Thymus (tissue), 11 donors: Measurements from ENCODE around the gene KCNG1. TPM values are rescaled to one million over a fixed set of nuclear protein-coding genes. Genes with fewer than 3 reads are reported as not detected.

Experiments
- DNase-seq, 9 donors: peaks; one replicate each; pipeline ENCODE4 v3.0.0-alpha.2; 2013; ENCODE audit warnings: low spot score in 9 of 9, low read depth in 6 of 9, missing footprints in 1 of 9
- H3K27ac ChIP-seq, 2 donors: one replicate each; pipeline ENCODE4 v1.5.1; 2013; ENCODE audit warnings: control low read depth in 1 of 2, low read depth in 1 of 2, low read length in 1 of 2, mild to moderate bottlenecking in 1 of 2, moderate library complexity in 1 of 2
- H3K27me3 ChIP-seq, 2 donors: one replicate each; pipeline ENCODE4 v1.5.1; 2013; ENCODE audit warnings: low read length in 1 of 2; ENCODE audit not compliant: control insufficient read depth in 2 of 2, insufficient read depth in 1 of 2
- H3K36me3 ChIP-seq, 2 donors: one replicate each; pipeline ENCODE4 v1.5.1; 2013; ENCODE audit warnings: low read length in 1 of 2, mild to moderate bottlenecking in 1 of 2, moderate library complexity in 1 of 2; ENCODE audit not compliant: control insufficient read depth in 2 of 2, insufficient read depth in 2 of 2
- H3K4me1 ChIP-seq, 2 donors: one replicate each; pipeline ENCODE4 v1.5.1; 2013; ENCODE audit warnings: low read length in 2 of 2; ENCODE audit not compliant: control insufficient read depth in 2 of 2, insufficient read depth in 2 of 2
- H3K4me3 ChIP-seq, 2 donors: one replicate each; pipeline ENCODE4 v1.5.1; 2013; ENCODE audit warnings: low read length in 2 of 2, control low read depth in 1 of 2, mild to moderate bottlenecking in 1 of 2
- H3K9me3 ChIP-seq, 2 donors: one replicate each; pipeline ENCODE4 v1.5.1; 2013; ENCODE audit warnings: low read length in 1 of 2, mild to moderate bottlenecking in 1 of 2; ENCODE audit not compliant: control insufficient read depth in 2 of 2, insufficient read depth in 1 of 2
- WGBS: extraction: QIAGEN DNeasy Blood & Tissue Kit; methylation state at CpG from one replicate; pipeline ENCODE4 v1.1.7; 2013; 5-methylcytosine and 5-hydroxymethylcytosine counted together
- polyA plus RNA-seq: library from polyadenylated mRNA; stranded (reverse); fragments of 200-250 nt; gene quantifications from one replicate; pipeline ENCODE4 v1.2.3, GENCODE V29; 2013
- total RNA-seq: library from RNA; stranded (reverse); fragments of 120-200 nt; gene quantifications from one replicate; pipeline ENCODE4 v1.2.4, GENCODE V29; 2013
- donor health status: healthy.

KCNG1 gene
- total and polyA plus RNA-seq, 2 donors: 0.28 to 0.71 TPM

- Histone ChIP-seq H3K9me3 (no peaks in the 10 kb centered on the region), H3K4me1 (no peaks in the 10 kb centered on the region), H3K36me3 (no peaks in the 10 kb centered on the region), H3K4me3 (no peak overlapping the region), H3K27me3 (no peaks in the 10 kb centered on the region), H3K27ac (no peak overlapping the region)
- no peak for DNase-seq
- 93% methylated on average over 14 of the region's 14 CpGs for WGBS
Observed at GRCh38 chr20:51037532-51038115, 14.7 kb upstream of the KCNG1 start.

- no peaks in the 10 kb centered on the region for H3K27me3 ChIP-seq
- H3K27ac ChIP-seq: no peak overlapping the region
- H3K36me3 ChIP-seq: no peaks in the 10 kb centered on the region
- 92% methylated on average over 7 of the region's 7 CpGs for WGBS
- no peak for DNase-seq
- H3K4me3 ChIP-seq: no peak overlapping the region
- no peaks in the 10 kb centered on the region for H3K4me1 ChIP-seq
- no peaks in the 10 kb centered on the region for H3K9me3 ChIP-seq
Observed at GRCh38 chr20:51036827-51037531, 14.1 kb upstream of the KCNG1 start.

- DNase-seq: no peak
- H3K9me3 ChIP-seq: no peaks in the 10 kb centered on the region
- 81% methylated on average over 4 of the region's 4 CpGs for WGBS
- no peaks in the 10 kb centered on the region for H3K27me3 ChIP-seq
- H3K4me3 ChIP-seq: no peak overlapping the region
- H3K4me1 ChIP-seq: no peaks in the 10 kb centered on the region
- no peak overlapping the region for H3K27ac ChIP-seq
- H3K36me3 ChIP-seq: no peaks in the 10 kb centered on the region
Observed at GRCh38 chr20:51036226-51036625, 13.3 kb upstream of the KCNG1 start.

GRCh38 chr20:51034988-51035656 is 12.2 kb upstream of the KCNG1 start:
- no peak for DNase-seq
- H3K27me3 ChIP-seq: peaks cover 0 to 5% of the 10 kb centered on the region in 2 donors
- H3K4me1 ChIP-seq: no peaks in the 10 kb centered on the region
- H3K9me3 ChIP-seq: no peaks in the 10 kb centered on the region
- H3K27ac ChIP-seq: no peak overlapping the region
- 84% methylated on average over 9 of the region's 9 CpGs for WGBS
- no peaks in the 10 kb centered on the region for H3K36me3 ChIP-seq
- no peak overlapping the region for H3K4me3 ChIP-seq

GRCh38 chr20:51034476-51034875 is 11.6 kb upstream of the KCNG1 start:
- Histone ChIP-seq H3K27ac (no peak overlapping the region), H3K4me3 (no peak overlapping the region), H3K9me3 (no peaks in the 10 kb centered on the region), H3K27me3 (peaks cover 0 to 5% of the 10 kb centered on the region in 2 donors), H3K4me1 (no peaks in the 10 kb centered on the region), H3K36me3 (no peaks in the 10 kb centered on the region)
- no peak for DNase-seq
- WGBS: 85% methylated on average over 2 of the region's 2 CpGs

GRCh38 chr20:51029963-51030920 is 7.3 kb upstream of the KCNG1 start:
- H3K27ac ChIP-seq: no peak overlapping the region
- no peaks in the 10 kb centered on the region for H3K4me1 ChIP-seq
- no peak for DNase-seq
- H3K36me3 ChIP-seq: no peaks in the 10 kb centered on the region
- H3K9me3 ChIP-seq: no peaks in the 10 kb centered on the region
- 64% methylated on average over 17 of the region's 17 CpGs for whole genome bisulfite sequencing
- no peak overlapping the region for H3K4me3 ChIP-seq
- peaks cover 5 to 32% of the 10 kb centered on the region in 2 donors for H3K27me3 ChIP-seq

- Histone ChIP-seq H3K4me3 (no peak overlapping the region), H3K27ac (no peak overlapping the region), H3K36me3 (no peaks in the 10 kb centered on the region), H3K27me3 (peaks cover 10 to 37% of the 10 kb centered on the region in 2 donors), H3K4me1 (no peaks in the 10 kb centered on the region), H3K9me3 (no peaks in the 10 kb centered on the region)
- DNase-seq: no peak
- WGBS: 79% methylated on average over 1 of the region's 1 CpG
Observed at GRCh38 chr20:51029556-51029955, 6.6 kb upstream of the KCNG1 start.

- peaks cover 17 to 46% of the 10 kb centered on the region in 2 donors for H3K27me3 ChIP-seq
- 36% methylated on average over 10 of the region's 10 CpGs for WGBS
- no peak overlapping the region for H3K27ac ChIP-seq
- no peaks in the 10 kb centered on the region for H3K4me1 ChIP-seq
- no peaks in the 10 kb centered on the region for H3K36me3 ChIP-seq
- no peak overlapping the region for H3K4me3 ChIP-seq
- H3K9me3 ChIP-seq: no peaks in the 10 kb centered on the region
- DNase-seq: no peak
Observed at GRCh38 chr20:51028616-51029212, 5.8 kb upstream of the KCNG1 start.
